Breast epithelium (tissue), 4 donors: Measurements from ENCODE around the gene SSH2. TPM values are rescaled to one million over a fixed set of nuclear protein-coding genes. Genes with fewer than 3 reads are reported as not detected.

Experiments
- DNase-seq, 2 donors: peaks; one replicate each; pipeline ENCODE4 v3.0.0-alpha.2; 2019; ENCODE audit warnings: low spot score in 2 of 2
- H3K27ac ChIP-seq, 2 donors: fragments of 200-600 bp; sonication (generic) in 1 of 2; one replicate each; pipeline ENCODE4 v1.5.1; 2016 to 2019; ENCODE audit warnings: mild to moderate bottlenecking in 1 of 2
- H3K27me3 ChIP-seq, 2 donors: fragments of 200-600 bp; sonication (generic) in 1 of 2; one replicate each; pipeline versions ENCODE4 v1.5.1 to v1.6.0; 2017 to 2019; ENCODE audit warnings: control low read depth in 1 of 2, mild to moderate bottlenecking in 1 of 2
- H3K36me3 ChIP-seq: fragments of 200-600 bp; one replicate; pipeline ENCODE4 v1.5.1; 2019
- H3K4me1 ChIP-seq, 2 donors: fragments of 200-600 bp; sonication (generic); one replicate each; pipeline ENCODE4 v1.5.1; 2016 to 2019; ENCODE audit warnings: control low read depth in 1 of 2
- H3K4me3 ChIP-seq, 3 donors: fragments of 200-600 bp; sonication (generic); 1 replicate in 2 of 3; 2 replicates in 1 of 3; pipeline ENCODE4 v1.5.1; 2016 to 2019; ENCODE audit warnings: mild to moderate bottlenecking in 3 of 3, moderate library complexity in 2 of 3
- H3K9me3 ChIP-seq, 2 donors: fragments of 200-600 bp; sonication (generic) in 1 of 2; one replicate each; pipeline ENCODE4 v1.5.1; 2016 to 2019; ENCODE audit warnings: control low read depth in 1 of 2
- POLR2A ChIP-seq: fragments of 450-650 bp; IDR thresholded peaks from one replicate; pipeline ENCODE4 v1.6.1; 2016; ENCODE audit warnings: antibody characterized with exemption, mild to moderate bottlenecking, moderate library complexity
- POLR2AphosphoS5 ChIP-seq, 3 donors: sonication (generic); formaldehyde crosslinking; IDR thresholded peaks; one replicate each; pipeline ENCODE4 v1.6.1; 2017; ENCODE audit warnings: antibody characterized with exemption in 3 of 3
- intact Hi-C: fragments of 100-400 bp; cut with DNase I; formaldehyde crosslinking; loops from one replicate; pipeline ENCODE4 v1.15.1; 2023; ENCODE audit warnings: low total_unique reads
- total RNA-seq, 3 donors: library from RNA; depleted of rRNA; stranded (reverse); fragments of >200 nt; gene quantifications; one replicate each; pipeline ENCODE4 v1.1.0, GENCODE V29; 2016
- TF ChIP-seq, protein P1 (sequence below), 3 donors: fragments of 450-650 bp; IDR thresholded peaks; one replicate each; pipeline ENCODE4 v1.5.1; 2016 to 2017; ENCODE audit warnings: antibody characterized with exemption in 3 of 3, mild to moderate bottlenecking in 3 of 3, moderate library complexity in 3 of 3

Gene SSH2
- total RNA-seq, 3 donors from 2014 or later = 23.0 to 64.2 (median 25.9) TPM

DNA sequence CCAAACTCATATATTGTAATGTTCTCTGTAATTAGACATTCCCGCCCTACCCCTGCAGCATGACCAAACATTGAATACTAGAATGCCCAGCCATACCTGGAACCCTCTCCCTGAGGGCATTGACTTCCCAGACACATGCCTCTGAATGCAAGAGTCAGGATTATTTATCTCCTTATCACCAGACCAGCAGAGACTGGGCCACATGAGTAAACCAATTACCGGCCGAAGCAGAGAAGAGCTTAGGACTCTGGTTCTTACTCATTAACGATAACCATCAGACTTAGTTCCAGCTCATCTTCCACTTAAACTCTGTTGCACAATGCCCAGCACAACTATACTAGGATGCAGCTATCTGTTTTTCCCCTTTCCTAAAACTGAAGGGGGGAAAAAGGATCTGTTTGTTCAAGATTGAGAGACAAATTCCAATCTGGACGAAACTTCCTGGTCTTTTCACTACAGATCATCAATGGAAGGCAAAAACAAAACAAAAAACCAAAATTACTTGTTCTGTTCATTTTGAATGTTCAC, 219.1 kb downstream of the SSH2 start:
- Histone ChIP-seq H3K36me3 (no peaks in the 10 kb centered on the region), H3K4me1 (no peaks in the 10 kb centered on the region), H3K4me3 (no peak overlapping the region), H3K9me3 (no peaks in the 10 kb centered on the region), H3K27me3 (no peaks in the 10 kb centered on the region), H3K27ac (no peak overlapping the region)
- DNase-seq = no peak
- intact Hi-C loops = no loop called here
- no peak for TF ChIP-seq POLR2A

DNA sequence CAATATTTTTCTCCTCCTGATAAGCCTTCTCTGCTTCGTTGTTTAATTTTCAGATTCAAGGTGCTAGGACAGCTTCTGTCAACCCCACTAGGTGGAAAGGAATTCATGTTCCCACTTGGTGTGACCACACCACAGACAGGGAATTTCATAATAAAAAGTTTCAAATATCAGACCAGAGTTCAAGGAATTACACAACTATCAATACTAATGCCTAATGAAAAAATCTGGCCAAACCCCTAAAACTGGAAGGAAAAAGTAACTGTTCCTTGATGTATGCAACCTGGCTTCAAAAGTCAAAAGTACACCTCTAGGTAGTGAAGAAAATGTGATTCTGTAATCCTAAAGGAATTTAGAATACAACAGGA, 219.5 kb downstream of the SSH2 start:
- TF ChIP-seq POLR2AphosphoS5 (IDR thresholded peaks at IDR 0.05) = no peak
- TF ChIP-seq, protein P1, sequence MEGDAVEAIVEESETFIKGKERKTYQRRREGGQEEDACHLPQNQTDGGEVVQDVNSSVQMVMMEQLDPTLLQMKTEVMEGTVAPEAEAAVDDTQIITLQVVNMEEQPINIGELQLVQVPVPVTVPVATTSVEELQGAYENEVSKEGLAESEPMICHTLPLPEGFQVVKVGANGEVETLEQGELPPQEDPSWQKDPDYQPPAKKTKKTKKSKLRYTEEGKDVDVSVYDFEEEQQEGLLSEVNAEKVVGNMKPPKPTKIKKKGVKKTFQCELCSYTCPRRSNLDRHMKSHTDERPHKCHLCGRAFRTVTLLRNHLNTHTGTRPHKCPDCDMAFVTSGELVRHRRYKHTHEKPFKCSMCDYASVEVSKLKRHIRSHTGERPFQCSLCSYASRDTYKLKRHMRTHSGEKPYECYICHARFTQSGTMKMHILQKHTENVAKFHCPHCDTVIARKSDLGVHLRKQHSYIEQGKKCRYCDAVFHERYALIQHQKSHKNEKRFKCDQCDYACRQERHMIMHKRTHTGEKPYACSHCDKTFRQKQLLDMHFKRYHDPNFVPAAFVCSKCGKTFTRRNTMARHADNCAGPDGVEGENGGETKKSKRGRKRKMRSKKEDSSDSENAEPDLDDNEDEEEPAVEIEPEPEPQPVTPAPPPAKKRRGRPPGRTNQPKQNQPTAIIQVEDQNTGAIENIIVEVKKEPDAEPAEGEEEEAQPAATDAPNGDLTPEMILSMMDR (IDR thresholded peaks at IDR 0.05) = no peak
- TF ChIP-seq POLR2A = no peak
- Histone ChIP-seq H3K27me3 (no peaks in the 10 kb centered on the region), H3K4me3 (no peak overlapping the region), H3K9me3 (no peaks in the 10 kb centered on the region), H3K36me3 (no peaks in the 10 kb centered on the region), H3K27ac (no peak overlapping the region), H3K4me1 (no peaks in the 10 kb centered on the region)
- intact Hi-C loops = no loop called here
- DNase-seq = no peak

DNA sequence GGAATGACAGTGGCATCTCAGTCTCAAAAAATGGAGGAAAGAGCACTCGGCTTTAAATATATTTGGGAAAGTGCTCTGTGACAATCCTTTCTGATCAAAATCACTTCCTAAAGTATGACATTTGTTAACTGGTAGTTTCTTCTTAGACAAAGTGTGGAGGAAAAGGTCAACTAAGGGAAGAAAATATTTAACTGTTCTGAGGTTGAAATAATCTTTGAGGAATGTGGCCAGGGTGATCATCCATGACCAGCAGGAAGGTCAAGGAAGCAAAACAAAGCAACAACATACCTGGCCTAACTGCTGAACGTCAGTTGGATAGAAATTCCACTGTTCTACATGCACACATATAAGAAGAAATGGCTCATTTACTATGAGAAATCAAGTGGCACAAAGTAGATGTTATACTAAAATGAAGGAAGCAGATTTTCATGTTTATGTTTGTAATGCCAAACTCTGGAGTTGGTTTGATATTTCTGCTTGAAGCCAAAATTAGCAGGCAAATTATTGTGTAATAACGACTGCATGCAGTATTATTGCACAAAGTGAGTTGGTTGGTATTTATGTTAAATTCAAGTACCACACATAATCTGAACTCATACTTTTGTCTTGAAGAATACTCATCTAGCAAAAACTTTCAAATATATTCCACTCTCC, 220.0 kb downstream of the SSH2 start:
- DNase-seq = no peak
- no peaks in the 10 kb centered on the region for H3K27me3 ChIP-seq
- no peaks in the 10 kb centered on the region for H3K36me3 ChIP-seq
- no peaks in the 10 kb centered on the region for H3K4me1 ChIP-seq
- no peaks in the 10 kb centered on the region for H3K9me3 ChIP-seq
- H3K4me3 ChIP-seq = no peak overlapping the region
- H3K27ac ChIP-seq = peak overlapping the region in 1 of 2 donors; percentile 10
- intact Hi-C loops = no loop called here
- TF ChIP-seq, protein P1 (IDR thresholded peaks at IDR 0.05) = no peak
- TF ChIP-seq POLR2AphosphoS5 (IDR thresholded peaks at IDR 0.05) = no peak
- no peak for TF ChIP-seq POLR2A

DNA sequence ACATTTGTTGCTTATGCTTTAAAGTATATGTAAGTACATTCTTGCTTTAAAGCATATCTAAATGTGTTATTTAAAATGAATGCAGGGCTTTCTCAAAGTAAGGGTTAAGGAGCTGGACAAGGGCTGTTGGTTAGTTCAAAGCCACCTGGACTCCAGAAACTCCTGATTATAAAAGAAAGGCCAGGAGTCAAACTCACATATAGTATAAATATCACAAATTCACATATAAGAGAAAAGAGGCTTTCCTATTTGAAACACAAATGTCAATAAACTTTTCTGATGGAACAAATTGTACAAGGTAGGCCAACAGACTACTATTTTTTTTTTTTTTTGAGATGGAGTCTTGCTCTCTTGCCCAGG, 222.8 kb downstream of the SSH2 start:
- Histone ChIP-seq H3K4me1 (no peaks in the 10 kb centered on the region), H3K9me3 (no peaks in the 10 kb centered on the region), H3K27me3 (no peaks in the 10 kb centered on the region), H3K36me3 (no peaks in the 10 kb centered on the region), H3K27ac (no peak overlapping the region), H3K4me3 (no peak overlapping the region)
- no peak for TF ChIP-seq POLR2A
- TF ChIP-seq, protein P1 (IDR thresholded peaks at IDR 0.05) = no peak
- TF ChIP-seq POLR2AphosphoS5 (IDR thresholded peaks at IDR 0.05) = no peak
- no peak for DNase-seq
- intact Hi-C loops = no loop called here

DNA sequence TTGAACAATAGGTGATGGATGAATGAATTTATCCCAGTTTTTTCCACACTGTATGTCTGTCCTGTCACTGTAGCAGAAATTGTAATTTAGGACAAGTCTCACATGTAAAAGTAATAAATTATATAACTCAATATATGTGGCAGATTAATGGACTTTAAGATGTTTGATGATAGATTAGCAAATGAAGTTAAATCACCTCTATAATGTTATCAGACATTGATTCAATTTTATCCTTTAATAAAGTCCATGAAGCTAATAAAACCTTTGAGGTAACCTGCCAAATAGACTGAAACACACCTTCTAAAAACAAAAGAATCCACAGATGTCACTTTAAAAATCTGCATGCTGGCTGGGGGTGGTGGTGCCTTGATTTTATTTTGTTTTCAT, 224.0 kb downstream of the SSH2 start:
- TF ChIP-seq, protein P1 (IDR thresholded peaks at IDR 0.05) = no peak
- no peak for TF ChIP-seq POLR2A
- TF ChIP-seq POLR2AphosphoS5 (IDR thresholded peaks at IDR 0.05) = no peak
- Histone ChIP-seq H3K27me3 (no peaks in the 10 kb centered on the region), H3K27ac (no peak overlapping the region), H3K4me3 (no peak overlapping the region), H3K4me1 (no peaks in the 10 kb centered on the region), H3K9me3 (no peaks in the 10 kb centered on the region), H3K36me3 (no peaks in the 10 kb centered on the region)
- no peak for DNase-seq
- intact Hi-C loops = no loop called here
